Measurements from ENCODE around the gene RALGAPA1.
A peak's percentile ranks its signal among the peaks of the same experiment; 100 is the strongest.

Gene RALGAPA1

DNA sequence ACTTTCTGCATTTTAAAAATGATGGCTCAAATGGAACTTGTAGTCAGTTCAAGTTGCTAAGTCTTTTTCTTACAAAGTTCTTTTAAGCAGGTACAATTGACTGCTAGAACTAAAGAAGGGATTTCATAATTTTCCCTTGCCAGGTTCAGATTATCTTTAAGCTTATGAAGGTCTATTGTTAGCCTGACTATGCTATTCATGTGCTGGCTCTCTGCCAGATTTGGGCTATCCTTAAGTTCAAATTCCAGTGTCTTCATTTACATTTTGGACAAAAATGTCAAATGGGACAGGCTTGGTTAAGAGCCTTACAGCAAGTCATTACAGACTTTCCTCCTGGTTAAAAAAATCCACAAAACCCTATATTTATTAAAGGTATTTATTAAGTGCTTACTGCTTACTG, 232.8 kb downstream of the RALGAPA1 start:
- Mint-ChIP-seq H3K27me3 (no peaks in the 10 kb centered on the region), H3K36me3 (ENCODE audit: low read depth) (peaks cover 7% of the 10 kb centered on the region), H3K4me3 (no peak overlapping the region), H3K9me3 (no peaks in the 10 kb centered on the region), H3K4me1 (ENCODE audit: low read depth) (peaks cover 5% of the 10 kb centered on the region), H3K27ac (no peak overlapping the region)
- intact Hi-C loops (cut with micrococcal nuclease), result no loop called here

GRCh38 chr14:35573911-35574310, 235.2 kb downstream of the RALGAPA1 start:
- no peaks in the 10 kb centered on the region for H3K9me3 Mint-ChIP-seq
- no peak overlapping the region for H3K27ac Mint-ChIP-seq
- peaks cover 9% of the 10 kb centered on the region for H3K36me3 Mint-ChIP-seq (ENCODE audit: low read depth)
- no peaks in the 10 kb centered on the region for H3K27me3 Mint-ChIP-seq
- H3K4me1 Mint-ChIP-seq (ENCODE audit: low read depth), result peaks cover 5% of the 10 kb centered on the region
- intact Hi-C loops (cut with micrococcal nuclease), result no loop called here
- H3K4me3 Mint-ChIP-seq, result no peak overlapping the region

GRCh38 chr14:35571598-35571997, 237.5 kb downstream of the RALGAPA1 start:
- Mint-ChIP-seq H3K4me3 (no peak overlapping the region), H3K9me3 (no peaks in the 10 kb centered on the region), H3K27me3 (no peaks in the 10 kb centered on the region), H3K36me3 (ENCODE audit: low read depth) (peaks cover 7% of the 10 kb centered on the region), H3K4me1 (ENCODE audit: low read depth) (no peaks in the 10 kb centered on the region), H3K27ac (no peak overlapping the region)
- intact Hi-C loops (cut with micrococcal nuclease), result no loop called here

GRCh38 chr14:35565871-35566464, 243.1 kb downstream of the RALGAPA1 start:
- intact Hi-C loops (cut with micrococcal nuclease), result no loop called here

GRCh38 chr14:35558680-35559079, 250.4 kb downstream of the RALGAPA1 start:
- H3K4me1 Mint-ChIP-seq (ENCODE audit: low read depth), result no peaks in the 10 kb centered on the region
- H3K36me3 Mint-ChIP-seq (ENCODE audit: low read depth), result no peaks in the 10 kb centered on the region
- intact Hi-C loops (cut with micrococcal nuclease), result no loop called here
- no peak overlapping the region for H3K4me3 Mint-ChIP-seq
- no peaks in the 10 kb centered on the region for H3K27me3 Mint-ChIP-seq
- no peaks in the 10 kb centered on the region for H3K9me3 Mint-ChIP-seq
- no peak overlapping the region for H3K27ac Mint-ChIP-seq

More at GRCh38 chr14:35565871-35566464, 243.1 kb downstream of the RALGAPA1 start:
- Mint-ChIP-seq H3K4me3 (no peak overlapping the region), H3K27ac (no peak overlapping the region), H3K36me3 (ENCODE audit: low read depth) (peaks cover 7% of the 10 kb centered on the region), H3K4me1 (ENCODE audit: low read depth) (no peaks in the 10 kb centered on the region), H3K9me3 (no peaks in the 10 kb centered on the region), H3K27me3 (no peaks in the 10 kb centered on the region)

DNA sequence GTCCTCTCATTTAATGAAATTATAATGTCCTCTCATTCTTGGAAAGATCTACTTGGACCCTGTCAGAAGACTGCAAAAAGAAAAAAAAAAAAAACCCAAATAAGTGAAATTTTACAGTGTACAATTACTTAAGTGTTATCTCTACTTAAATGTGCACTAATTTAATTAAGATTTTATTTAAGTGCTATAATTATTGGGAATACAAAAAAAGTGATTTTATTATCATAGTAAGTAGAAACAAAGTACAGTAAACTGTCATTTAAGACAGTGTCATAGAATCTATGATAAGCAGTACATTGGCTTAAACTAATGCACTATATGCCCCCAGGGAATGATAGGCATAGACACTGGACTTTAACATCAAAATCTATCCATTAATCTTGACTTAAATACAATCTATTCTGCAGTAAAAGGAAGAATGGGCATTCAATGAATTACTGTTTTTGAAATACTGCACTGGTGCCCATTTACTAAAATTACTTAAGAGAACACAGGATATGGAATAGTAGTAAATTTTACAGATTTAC, 251.8 kb downstream of the RALGAPA1 start:
- no peak overlapping the region for H3K4me3 Mint-ChIP-seq
- no peak overlapping the region for H3K27ac Mint-ChIP-seq
- H3K27me3 Mint-ChIP-seq, result no peaks in the 10 kb centered on the region
- no peaks in the 10 kb centered on the region for H3K36me3 Mint-ChIP-seq (ENCODE audit: low read depth)
- intact Hi-C loops (cut with micrococcal nuclease), result no loop called here
- no peaks in the 10 kb centered on the region for H3K4me1 Mint-ChIP-seq (ENCODE audit: low read depth)
- H3K9me3 Mint-ChIP-seq, result no peaks in the 10 kb centered on the region

GRCh38 chr14:35556548-35556947, 252.5 kb downstream of the RALGAPA1 start:
- no peak overlapping the region for H3K4me3 Mint-ChIP-seq
- no peaks in the 10 kb centered on the region for H3K27me3 Mint-ChIP-seq
- intact Hi-C loops (cut with micrococcal nuclease), result no loop called here
- no peaks in the 10 kb centered on the region for H3K4me1 Mint-ChIP-seq (ENCODE audit: low read depth)
- H3K36me3 Mint-ChIP-seq (ENCODE audit: low read depth), result no peaks in the 10 kb centered on the region
- H3K27ac Mint-ChIP-seq, result no peak overlapping the region
- H3K9me3 Mint-ChIP-seq, result no peaks in the 10 kb centered on the region

GRCh38 chr14:35553808-35554207, 255.3 kb downstream of the RALGAPA1 start:
- no peaks in the 10 kb centered on the region for H3K9me3 Mint-ChIP-seq
- intact Hi-C loops (cut with micrococcal nuclease), result no loop called here
- no peaks in the 10 kb centered on the region for H3K27me3 Mint-ChIP-seq
- H3K27ac Mint-ChIP-seq, result no peak overlapping the region
- H3K4me3 Mint-ChIP-seq, result no peak overlapping the region
- no peaks in the 10 kb centered on the region for H3K4me1 Mint-ChIP-seq (ENCODE audit: low read depth)
- no peaks in the 10 kb centered on the region for H3K36me3 Mint-ChIP-seq (ENCODE audit: low read depth)

GRCh38 chr14:35551081-35551480, 258.0 kb downstream of the RALGAPA1 start:
- Mint-ChIP-seq H3K4me3 (no peak overlapping the region), H3K36me3 (ENCODE audit: low read depth) (no peaks in the 10 kb centered on the region), H3K27ac (no peak overlapping the region), H3K4me1 (ENCODE audit: low read depth) (no peaks in the 10 kb centered on the region), H3K9me3 (no peaks in the 10 kb centered on the region), H3K27me3 (no peaks in the 10 kb centered on the region)
- intact Hi-C loops (cut with micrococcal nuclease), result no loop called here

DNA sequence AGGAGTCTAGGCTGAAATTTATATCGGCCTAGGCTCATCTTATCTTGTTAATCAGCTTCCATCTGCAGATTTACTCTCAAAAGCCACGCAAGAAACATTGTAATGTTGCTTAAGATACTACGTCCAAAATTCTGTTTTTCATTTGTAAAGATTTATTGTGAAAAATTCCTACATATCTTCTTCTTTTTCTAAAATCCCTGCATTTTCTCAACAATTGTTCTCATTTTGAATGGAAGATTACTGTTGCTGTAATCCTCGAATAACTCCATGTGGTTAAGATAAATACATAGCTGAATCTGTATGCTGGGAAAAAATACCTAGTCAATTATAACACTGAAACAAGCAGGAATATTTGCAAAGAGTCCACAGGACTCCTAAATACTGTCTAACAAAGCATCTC, 259.5 kb downstream of the RALGAPA1 start:
- Mint-ChIP-seq H3K36me3 (ENCODE audit: low read depth) (no peaks in the 10 kb centered on the region), H3K27me3 (no peaks in the 10 kb centered on the region), H3K27ac (no peak overlapping the region), H3K9me3 (no peaks in the 10 kb centered on the region), H3K4me1 (ENCODE audit: low read depth) (no peaks in the 10 kb centered on the region), H3K4me3 (no peak overlapping the region)
- intact Hi-C loops (cut with micrococcal nuclease), result no loop called here

DNA sequence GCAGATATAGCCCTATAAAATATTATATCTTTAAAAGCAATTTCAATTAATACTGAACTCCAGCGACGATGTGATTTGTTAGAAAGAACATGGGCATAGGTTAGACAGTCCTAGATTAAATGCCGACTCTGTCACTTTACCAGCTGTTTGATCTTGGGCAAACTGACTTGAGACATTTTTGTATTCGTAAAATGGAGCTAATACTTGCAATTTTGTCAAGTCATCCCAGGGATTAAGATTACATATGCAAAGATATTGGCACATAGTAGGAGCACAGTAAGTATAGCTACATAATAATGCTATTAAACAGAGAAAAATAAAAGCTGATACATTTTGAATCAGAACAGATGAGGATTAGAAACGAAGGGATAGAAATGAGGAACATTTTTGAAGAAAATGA, 266.1 kb downstream of the RALGAPA1 start:
- Mint-ChIP-seq H3K4me1 (ENCODE audit: low read depth) (peaks cover 5% of the 10 kb centered on the region), H3K36me3 (ENCODE audit: low read depth) (no peaks in the 10 kb centered on the region), H3K4me3 (no peak overlapping the region), H3K27me3 (no peaks in the 10 kb centered on the region), H3K27ac (no peak overlapping the region), H3K9me3 (no peaks in the 10 kb centered on the region)
- intact Hi-C loops (cut with micrococcal nuclease), result no loop called here

GRCh38 chr14:35539969-35540368, 269.1 kb downstream of the RALGAPA1 start:
- H3K27ac Mint-ChIP-seq, result no peak overlapping the region
- no peaks in the 10 kb centered on the region for H3K36me3 Mint-ChIP-seq (ENCODE audit: low read depth)
- peaks cover 21% of the 10 kb centered on the region for H3K27me3 Mint-ChIP-seq
- H3K4me3 Mint-ChIP-seq, result no peak overlapping the region
- intact Hi-C loops (cut with micrococcal nuclease), result no loop called here
- H3K4me1 Mint-ChIP-seq (ENCODE audit: low read depth), result peaks cover 13% of the 10 kb centered on the region
- no peaks in the 10 kb centered on the region for H3K9me3 Mint-ChIP-seq

DNA sequence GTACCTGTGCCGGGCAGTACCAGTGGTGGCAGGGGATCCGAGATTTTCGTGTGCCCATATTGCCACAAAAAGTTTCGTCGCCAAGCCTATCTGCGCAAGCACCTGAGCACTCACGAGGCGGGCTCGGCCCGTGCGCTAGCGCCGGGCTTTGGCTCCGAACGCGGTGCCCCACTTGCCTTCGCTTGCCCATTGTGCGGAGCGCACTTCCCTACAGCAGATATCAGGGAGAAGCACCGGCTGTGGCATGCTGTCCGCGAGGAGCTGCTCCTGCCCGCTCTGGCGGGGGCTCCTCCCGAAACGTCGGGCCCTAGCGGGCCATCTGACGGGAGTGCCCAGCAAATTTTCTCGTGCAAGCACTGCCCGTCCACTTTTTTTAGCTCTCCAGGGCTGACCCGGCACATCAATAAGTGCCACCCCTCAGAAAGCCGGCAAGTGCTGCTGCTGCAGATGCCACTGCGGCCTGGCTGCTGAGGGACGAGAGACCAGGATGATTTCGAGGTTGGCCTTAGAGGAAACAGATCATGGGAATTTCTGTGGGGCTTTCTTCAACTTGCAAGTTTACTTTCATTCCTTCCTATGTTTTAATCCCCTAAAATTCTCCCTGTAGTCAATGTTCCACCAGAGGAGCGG, 273.5 kb downstream of the RALGAPA1 start:
- no peaks in the 10 kb centered on the region for H3K9me3 Mint-ChIP-seq
- H3K27ac Mint-ChIP-seq, result no peak overlapping the region
- H3K4me3 Mint-ChIP-seq, result no peak overlapping the region
- peaks cover 25% of the 10 kb centered on the region for H3K4me1 Mint-ChIP-seq (ENCODE audit: low read depth)
- H3K36me3 Mint-ChIP-seq (ENCODE audit: low read depth), result no peaks in the 10 kb centered on the region
- H3K27me3 Mint-ChIP-seq, result peaks cover 58% of the 10 kb centered on the region
- intact Hi-C loops (cut with micrococcal nuclease), result no loop called here

GRCh38 chr14:35534873-35535482, 274.1 kb downstream of the RALGAPA1 start:
- Mint-ChIP-seq H3K4me3 (peak overlapping the region; percentile 67), H3K4me1 (ENCODE audit: low read depth) (peaks cover 24% of the 10 kb centered on the region), H3K27ac (no peak overlapping the region), H3K9me3 (no peaks in the 10 kb centered on the region), H3K36me3 (ENCODE audit: low read depth) (no peaks in the 10 kb centered on the region), H3K27me3 (peaks cover 65% of the 10 kb centered on the region)
- intact Hi-C loops (cut with micrococcal nuclease), result loop anchor here (5.0 kb wide), 1 partner anchor 152 kb away; no protein-coding TSS in a partner anchor

Measured in dendritic cell treated with granulocyte-macrophage colony-stimulating factor and Interleukin-4, amounts not matched to agents 40 ng/mL and 50 ng/mL, for 4 days (primary cell).